IMR-90 (cell line): ENCODE measurements around the gene PLEKHJ1. TPM values are rescaled to one million over a fixed set of nuclear protein-coding genes. Genes with fewer than 3 reads are reported as not detected.

ENCODE experiments used
- microRNA-seq, 2 experiments: library from miRNA; stranded (forward) in 1 of 2; unstranded in 1 of 2; fragments of 10-50 nt in 1 of 2; fragments of <30 nt in 1 of 2; gene quantifications in 1 of 2; microRNA quantifications in 1 of 2; one replicate each; pipeline versions ENCODE3 to v1.1.0; 2013 to 2020; ENCODE audit not compliant: insufficient read depth in 1 of 2, insufficient read length in 1 of 2, unreplicated experiment in 1 of 2
- polyA plus RNA-seq, 3 experiments: library from polyadenylated mRNA; depleted of rRNA; stranded (reverse); fragments of >200 nt; gene quantifications; 2 replicates each; pipeline ENCODE4 v1.2.3, GENCODE V29; 2012; ENCODE audit warnings: low replicate concordance in 1 of 3
- small RNA-seq, 5 experiments: library from RNA; depleted of rRNA; stranded (forward); fragments of <200 nt; gene quantifications; one replicate each; pipeline ENCODE3, GENCODE V24; 2012
- total RNA-seq: library from RNA; depleted of rRNA; stranded (reverse); fragments of >200 nt; gene quantifications from 2 replicates; pipeline ENCODE4 v1.2.3, GENCODE V29; 2012; rRNA removed

PLEKHJ1 gene
- total and polyA plus RNA-seq, 2 of the 4 experiments (the other 2 are of a cell fraction): 31.7 to 62.8 TPM

Small RNA genes lying within 50 kb of the gene (microRNA-seq; reads per million reads assigned to microRNA genes)
- gene MIR1227 (ENCODE audit: insufficient read depth in 1 of 2, insufficient read length in 1 of 2, unreplicated experiment in 1 of 2) (1.0 to 2.9 reads per million in 2 experiments), gene MIR4321 (ENCODE audit: unreplicated experiment) (not detected)

Small RNA genes lying within 50 kb of the gene (small RNA-seq; reads per million reads assigned to genes)
- gene MIR1227: 0 reads per million in 5 experiments

Other genes with a start within 250 kb of the PLEKHJ1 start
- 24.4 and 25.8 TPM in 2 replicates for gene BTBD2, start 220.6 kb downstream of the PLEKHJ1 start, total RNA-seq
- 65.7 and 67.1 TPM in 2 replicates for gene BTBD2, start 220.6 kb downstream of the PLEKHJ1 start, polyA plus RNA-seq (2012; rRNA removed)
- 20.8 and 21.9 TPM in 2 replicates for gene MKNK2, start 185.1 kb downstream of the PLEKHJ1 start, total RNA-seq
- 31.8 and 37.5 TPM in 2 replicates for gene MKNK2, start 185.1 kb downstream of the PLEKHJ1 start, polyA plus RNA-seq (2012; rRNA removed)
- 8.9 and 9.3 TPM in 2 replicates for gene MOB3A, start 140.0 kb downstream of the PLEKHJ1 start, total RNA-seq
- gene MOB3A, start 140.0 kb downstream of the PLEKHJ1 start, polyA plus RNA-seq (2012; rRNA removed): 26.5 and 28.8 TPM in 2 replicates
- gene IZUMO4, start 139.4 kb downstream of the PLEKHJ1 start, total RNA-seq: 0.56 and 0.72 TPM in 2 replicates
- 2.8 and 3.4 TPM in 2 replicates for gene IZUMO4, start 139.4 kb downstream of the PLEKHJ1 start, polyA plus RNA-seq (2012; rRNA removed)
- 75.3 and 76.1 TPM in 2 replicates for gene AP3D1, start 84.8 kb downstream of the PLEKHJ1 start, total RNA-seq
- gene AP3D1, start 84.8 kb downstream of the PLEKHJ1 start, polyA plus RNA-seq (2012; rRNA removed): 129 and 132 TPM in 2 replicates
- gene DOT1L, start 72.4 kb downstream of the PLEKHJ1 start, total RNA-seq: 2.5 TPM in 2 replicates
- 12.6 and 22.0 TPM in 2 replicates for gene DOT1L, start 72.4 kb downstream of the PLEKHJ1 start, polyA plus RNA-seq (2012; rRNA removed)
- 4.8 and 7.5 TPM in 2 replicates for gene SF3A2, start 495 bp upstream of the PLEKHJ1 start, total RNA-seq
- gene SF3A2, start 495 bp upstream of the PLEKHJ1 start, polyA plus RNA-seq (2012; rRNA removed): 29.8 and 34.5 TPM in 2 replicates
- gene AMH, start 13.0 kb upstream of the PLEKHJ1 start, total RNA-seq: under 0.01 TPM in 1 of 2 replicates, not detected in the other
- gene AMH, start 13.0 kb upstream of the PLEKHJ1 start, polyA plus RNA-seq (2012; rRNA removed): 0.86 and 1.5 TPM in 2 replicates
- not detected in 2 replicates for gene JSRP1, start 20.1 kb upstream of the PLEKHJ1 start, total RNA-seq
- not detected in 2 replicates for gene JSRP1, start 20.1 kb upstream of the PLEKHJ1 start, polyA plus RNA-seq (2012; rRNA removed)
- under 0.01 TPM in 1 of 2 replicates, not detected in the other for gene PEAK3, start 45.8 kb upstream of the PLEKHJ1 start, total RNA-seq
- 0.09 and 0.19 TPM in 2 replicates for gene PEAK3, start 45.8 kb upstream of the PLEKHJ1 start, polyA plus RNA-seq (2012; rRNA removed)
- not detected in 2 replicates for gene LINGO3, start 71.8 kb upstream of the PLEKHJ1 start, total RNA-seq
- not detected in 2 replicates for gene LINGO3, start 71.8 kb upstream of the PLEKHJ1 start, polyA plus RNA-seq (2012; rRNA removed)
- gene LSM7, start 92.3 kb upstream of the PLEKHJ1 start, total RNA-seq: 145 and 200 TPM in 2 replicates
- 544 and 708 TPM in 2 replicates for gene LSM7, start 92.3 kb upstream of the PLEKHJ1 start, polyA plus RNA-seq (2012; rRNA removed)
- gene SPPL2B, start 92.4 kb upstream of the PLEKHJ1 start, total RNA-seq: 3.4 and 4.2 TPM in 2 replicates
- 45.7 and 52.0 TPM in 2 replicates for gene SPPL2B, start 92.4 kb upstream of the PLEKHJ1 start, polyA plus RNA-seq (2012; rRNA removed)
- not detected in 2 replicates for gene TMPRSS9, start 123.9 kb upstream of the PLEKHJ1 start, total RNA-seq
- not detected in 2 replicates for gene TMPRSS9, start 123.9 kb upstream of the PLEKHJ1 start, polyA plus RNA-seq (2012; rRNA removed)
- gene TIMM13, start 191.3 kb upstream of the PLEKHJ1 start, total RNA-seq: 21.0 and 29.2 TPM in 2 replicates
- gene TIMM13, start 191.3 kb upstream of the PLEKHJ1 start, polyA plus RNA-seq (2012; rRNA removed): 62.3 and 93.7 TPM in 2 replicates
- gene LMNB2, start 220.6 kb upstream of the PLEKHJ1 start, total RNA-seq: 104 and 108 TPM in 2 replicates
- 106 and 117 TPM in 2 replicates for gene LMNB2, start 220.6 kb upstream of the PLEKHJ1 start, polyA plus RNA-seq (2012; rRNA removed)
- 28.1 and 30.1 TPM in 2 replicates for gene GADD45B, start 239.8 kb upstream of the PLEKHJ1 start, total RNA-seq
- gene GADD45B, start 239.8 kb upstream of the PLEKHJ1 start, polyA plus RNA-seq (2012; rRNA removed): 84.0 and 106 TPM in 2 replicates